ENCODE data around the gene C1orf56.

DNA sequence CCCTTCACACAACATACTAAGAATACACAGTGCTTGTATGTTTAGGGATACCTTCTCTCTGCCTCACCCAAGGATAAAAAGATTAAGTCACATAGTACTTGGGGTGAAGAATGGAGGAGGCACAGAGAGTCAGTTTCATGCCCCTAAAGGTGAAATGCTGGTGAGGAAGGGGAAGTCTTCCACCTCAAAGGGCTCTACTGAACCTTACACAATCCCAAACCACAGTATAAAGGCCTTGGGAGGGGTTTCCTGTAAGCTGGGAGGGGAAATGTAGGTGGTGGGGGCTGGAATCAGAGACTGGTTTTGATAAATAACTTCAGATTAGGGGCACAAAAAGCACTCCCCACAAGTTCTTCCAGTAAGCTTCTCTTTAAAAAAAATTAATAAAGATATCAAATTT is 44.4 kb upstream of the C1orf56 start:
- TF ChIP-seq REST (IDR thresholded peaks at IDR 0.05) = no peak
- TF ChIP-seq, protein P1, sequence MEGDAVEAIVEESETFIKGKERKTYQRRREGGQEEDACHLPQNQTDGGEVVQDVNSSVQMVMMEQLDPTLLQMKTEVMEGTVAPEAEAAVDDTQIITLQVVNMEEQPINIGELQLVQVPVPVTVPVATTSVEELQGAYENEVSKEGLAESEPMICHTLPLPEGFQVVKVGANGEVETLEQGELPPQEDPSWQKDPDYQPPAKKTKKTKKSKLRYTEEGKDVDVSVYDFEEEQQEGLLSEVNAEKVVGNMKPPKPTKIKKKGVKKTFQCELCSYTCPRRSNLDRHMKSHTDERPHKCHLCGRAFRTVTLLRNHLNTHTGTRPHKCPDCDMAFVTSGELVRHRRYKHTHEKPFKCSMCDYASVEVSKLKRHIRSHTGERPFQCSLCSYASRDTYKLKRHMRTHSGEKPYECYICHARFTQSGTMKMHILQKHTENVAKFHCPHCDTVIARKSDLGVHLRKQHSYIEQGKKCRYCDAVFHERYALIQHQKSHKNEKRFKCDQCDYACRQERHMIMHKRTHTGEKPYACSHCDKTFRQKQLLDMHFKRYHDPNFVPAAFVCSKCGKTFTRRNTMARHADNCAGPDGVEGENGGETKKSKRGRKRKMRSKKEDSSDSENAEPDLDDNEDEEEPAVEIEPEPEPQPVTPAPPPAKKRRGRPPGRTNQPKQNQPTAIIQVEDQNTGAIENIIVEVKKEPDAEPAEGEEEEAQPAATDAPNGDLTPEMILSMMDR (IDR thresholded peaks at IDR 0.05; ENCODE audit: low read depth, low read length, missing input control) = no peak
- TF ChIP-seq MAX (IDR thresholded peaks at IDR 0.05) = no peak
- no peak for TF ChIP-seq YY1 (IDR thresholded peaks at IDR 0.05)
